ENCODE measurements around the gene TUBGCP2.

GRCh38 chr10:133292919-133293809 is 15.5 kb downstream of the TUBGCP2 start:
- TF ChIP-seq POLR2AphosphoS5 (IDR thresholded peaks at IDR 0.05) (no peak), CTCF (IDR thresholded peaks at IDR 0.05) (no peak), POLR2A (IDR thresholded peaks at IDR 0.05) (no peak), EP300 (IDR thresholded peaks at IDR 0.05) (no peak)
